Omental fat pad (tissue), 4 donors: ENCODE results near the gene LPCAT1. TPM values are rescaled to one million over a fixed set of nuclear protein-coding genes. Genes with fewer than 3 reads are reported as not detected.

Experiments used
- ATAC-seq: fragments of 150-250 bp; one replicate; pipeline ENCODE4 v1.9.1; 2016; ENCODE audit warnings: mild to moderate bottlenecking, moderate library complexity; ENCODE audit not compliant: low FRiP score
- DNase-seq: peaks from one replicate; pipeline ENCODE4 v3.0.0-alpha.2; 2019; ENCODE audit warnings: low spot score
- total RNA-seq, 4 donors: library from RNA; depleted of rRNA; stranded (reverse); fragments of >200 nt; gene quantifications; one replicate each; pipeline ENCODE4 v1.1.0, GENCODE V29; 2016
- TF ChIP-seq, protein P1 (sequence below), 3 donors: fragments of 450-650 bp; IDR thresholded peaks; one replicate each; pipeline ENCODE4 v1.5.1; 2016 to 2017; ENCODE audit warnings: antibody characterized with exemption in 3 of 3, mild to moderate bottlenecking in 3 of 3, moderate library complexity in 2 of 3

Gene LPCAT1
- total RNA-seq, 4 donors from 2014 or later = 22.3 to 37.1 (median 34.5) TPM

DNA sequence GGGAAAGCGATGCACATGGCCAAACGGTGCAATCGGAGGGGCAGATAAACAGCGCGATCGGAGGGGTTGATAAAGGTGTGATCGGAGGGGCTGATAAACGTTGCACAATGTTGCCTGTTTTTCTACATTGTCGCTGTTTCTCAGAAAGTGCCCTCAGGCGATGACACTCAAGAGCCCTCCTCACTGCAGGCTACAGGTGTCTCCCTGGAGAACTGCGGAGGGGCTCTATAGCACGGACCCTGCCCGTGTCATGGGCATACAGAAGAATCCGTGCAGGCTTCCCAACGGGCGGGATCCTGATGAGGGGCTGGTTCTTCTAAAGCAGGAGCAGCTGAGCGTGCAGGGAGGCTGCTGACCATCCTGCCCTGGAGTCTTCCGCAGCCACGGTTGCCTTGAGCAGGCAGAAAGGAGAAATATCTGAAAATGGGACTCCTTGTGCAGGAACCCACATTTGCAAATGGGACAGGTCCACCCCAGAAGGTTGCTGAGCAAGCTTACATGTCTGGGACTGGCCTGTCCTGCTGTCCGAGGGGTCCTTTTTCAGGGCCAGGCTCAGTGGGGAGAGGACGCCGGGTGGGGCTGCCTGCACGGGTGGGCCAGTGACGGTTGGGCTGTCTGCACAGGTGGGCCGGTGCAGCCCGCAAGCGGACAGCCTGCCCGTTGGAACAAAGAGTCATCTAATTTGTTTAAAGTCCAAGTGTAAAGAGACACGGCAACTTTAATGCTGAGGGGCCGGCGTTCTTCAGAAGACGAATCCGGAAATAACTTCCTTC lies 25.1 kb upstream of the LPCAT1 start:
- TF ChIP-seq, protein P1, sequence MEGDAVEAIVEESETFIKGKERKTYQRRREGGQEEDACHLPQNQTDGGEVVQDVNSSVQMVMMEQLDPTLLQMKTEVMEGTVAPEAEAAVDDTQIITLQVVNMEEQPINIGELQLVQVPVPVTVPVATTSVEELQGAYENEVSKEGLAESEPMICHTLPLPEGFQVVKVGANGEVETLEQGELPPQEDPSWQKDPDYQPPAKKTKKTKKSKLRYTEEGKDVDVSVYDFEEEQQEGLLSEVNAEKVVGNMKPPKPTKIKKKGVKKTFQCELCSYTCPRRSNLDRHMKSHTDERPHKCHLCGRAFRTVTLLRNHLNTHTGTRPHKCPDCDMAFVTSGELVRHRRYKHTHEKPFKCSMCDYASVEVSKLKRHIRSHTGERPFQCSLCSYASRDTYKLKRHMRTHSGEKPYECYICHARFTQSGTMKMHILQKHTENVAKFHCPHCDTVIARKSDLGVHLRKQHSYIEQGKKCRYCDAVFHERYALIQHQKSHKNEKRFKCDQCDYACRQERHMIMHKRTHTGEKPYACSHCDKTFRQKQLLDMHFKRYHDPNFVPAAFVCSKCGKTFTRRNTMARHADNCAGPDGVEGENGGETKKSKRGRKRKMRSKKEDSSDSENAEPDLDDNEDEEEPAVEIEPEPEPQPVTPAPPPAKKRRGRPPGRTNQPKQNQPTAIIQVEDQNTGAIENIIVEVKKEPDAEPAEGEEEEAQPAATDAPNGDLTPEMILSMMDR (IDR thresholded peaks at IDR 0.05) = no peak
- DNase-seq = no peak
- ATAC-seq = no peak

DNA sequence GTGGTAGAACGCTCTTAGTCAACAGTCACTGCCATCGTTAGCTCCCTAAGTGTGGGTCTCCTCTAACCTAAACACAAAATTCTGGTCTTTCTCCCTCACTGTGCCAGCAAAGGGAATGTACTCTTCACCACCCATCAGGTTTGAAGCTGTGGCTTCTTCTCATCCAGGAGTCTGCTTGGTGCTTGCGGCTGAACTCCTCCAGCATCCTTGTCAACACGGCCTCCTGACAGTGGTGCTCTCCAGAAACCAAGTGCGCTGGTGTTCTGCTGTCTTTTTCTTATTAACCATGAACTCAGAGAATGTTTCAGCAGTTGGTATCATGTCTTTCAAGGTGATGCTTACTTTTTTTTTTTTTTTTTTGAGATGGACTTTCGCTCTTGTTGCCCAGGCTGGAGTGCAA lies 23.9 kb upstream of the LPCAT1 start:
- TF ChIP-seq, protein P1 (IDR thresholded peaks at IDR 0.05) = no peak
- DNase-seq = no peak

DNA sequence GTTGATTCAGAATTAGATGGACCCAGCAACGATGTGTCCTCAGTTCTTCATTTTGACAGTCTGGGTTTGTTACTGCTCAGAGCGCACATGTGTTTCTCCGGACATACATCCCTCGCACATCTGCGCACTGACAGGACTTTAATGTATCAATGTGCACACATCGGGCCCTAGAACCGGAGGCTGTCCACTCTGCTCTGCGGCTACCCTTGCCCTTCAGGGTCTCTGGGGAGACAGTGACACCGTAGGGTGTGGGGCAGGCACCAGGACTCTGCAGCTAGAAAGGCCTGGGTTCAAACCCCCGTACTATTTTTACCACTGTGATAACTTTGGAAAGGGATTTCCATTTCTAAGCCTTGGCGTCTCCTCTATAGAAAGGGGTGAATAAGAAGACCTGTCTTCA lies 23.5 kb upstream of the LPCAT1 start:
- no peak for DNase-seq
- TF ChIP-seq, protein P1 (IDR thresholded peaks at IDR 0.05) = no peak
- no peak for ATAC-seq

More for the DNA sequence above, 23.9 kb upstream of the LPCAT1 start:
- ATAC-seq = no peak

DNA sequence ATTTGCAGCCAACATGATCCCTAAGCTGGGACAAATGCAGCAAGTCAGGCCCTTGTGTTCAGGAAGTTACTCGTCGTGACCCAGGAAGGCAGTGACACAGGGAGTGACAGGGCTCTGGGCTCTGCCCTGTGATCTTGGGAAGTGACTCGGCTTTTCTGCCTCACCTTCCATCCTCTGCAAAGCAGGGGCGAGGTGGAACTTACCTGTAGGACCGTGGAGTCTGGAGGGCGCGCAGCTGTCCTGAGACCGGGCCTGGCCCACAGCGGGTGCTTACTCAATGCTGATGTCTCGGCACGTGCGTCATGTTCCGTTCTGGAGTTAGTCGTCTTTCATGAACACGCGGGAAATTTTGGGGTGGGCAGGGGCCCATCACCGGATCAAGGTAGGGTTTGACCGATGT lies 22.8 kb upstream of the LPCAT1 start:
- ATAC-seq (no peak), DNase-seq (no peak)
- TF ChIP-seq, protein P1 (IDR thresholded peaks at IDR 0.05) = no peak

DNA sequence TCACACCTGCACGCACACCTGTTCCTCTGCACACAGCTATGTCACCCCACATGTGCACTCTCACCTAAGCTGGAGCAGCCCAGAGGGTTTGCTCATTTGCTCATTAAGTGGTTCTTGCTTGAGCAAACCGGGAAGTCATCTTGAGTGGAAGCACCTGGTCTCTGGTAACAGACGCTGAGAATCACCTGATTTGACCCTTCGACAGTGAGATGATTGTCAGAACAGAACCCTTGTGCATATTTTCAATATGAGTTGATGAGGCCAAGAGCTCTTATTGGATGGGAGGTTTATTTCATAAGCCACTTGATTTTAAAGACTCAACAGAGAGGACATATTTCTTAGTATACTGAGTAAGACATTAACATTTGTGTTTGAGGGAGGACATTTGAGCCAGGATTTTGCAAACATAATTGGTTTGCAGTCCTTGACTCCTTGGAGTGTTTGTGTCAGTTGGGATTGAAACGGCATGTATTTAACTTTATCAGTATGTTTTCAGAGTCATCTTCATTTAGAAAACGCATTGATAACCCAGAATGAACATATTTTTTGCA lies 22.1 kb upstream of the LPCAT1 start:
- no peak for ATAC-seq
- DNase-seq = no peak
- TF ChIP-seq, protein P1 (IDR thresholded peaks at IDR 0.05) = no peak

DNA sequence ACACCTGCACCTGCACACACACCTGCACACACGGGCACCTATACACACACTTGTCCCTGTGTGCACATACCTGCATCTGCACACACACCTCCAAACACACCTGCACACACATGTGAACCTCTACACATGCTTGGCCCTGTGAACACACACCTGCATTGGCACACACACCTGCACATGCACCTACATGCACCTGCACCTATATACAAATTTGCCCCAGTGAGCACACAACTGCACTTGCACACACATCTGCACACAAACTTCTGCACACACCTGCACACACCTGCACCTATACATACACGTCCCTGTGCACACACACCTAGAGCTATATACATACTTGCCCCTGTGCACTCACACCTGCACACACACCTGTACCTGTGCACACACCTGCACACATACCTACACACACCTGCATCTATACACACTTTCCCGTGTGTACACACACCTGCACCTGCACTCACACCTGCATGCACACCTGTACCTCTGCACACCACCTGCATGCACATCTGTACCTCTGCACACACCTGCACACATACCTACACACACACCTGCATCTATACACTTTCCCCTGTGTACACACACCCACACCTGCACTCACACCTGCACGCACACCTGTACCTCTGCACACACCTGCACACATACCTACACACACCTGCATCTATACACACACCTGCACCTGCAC lies 21.5 kb upstream of the LPCAT1 start:
- ATAC-seq (no peak), DNase-seq (no peak)
- TF ChIP-seq, protein P1 (IDR thresholded peaks at IDR 0.05) = no peak
